ENCODE measurements around the gene WDFY4.
"Not testable (repeated sequence)": the region's sequence is repeated elsewhere in the genome, so short reads cannot be mapped to it uniquely, and the experiment has no call there.

WDFY4 gene

DNA sequence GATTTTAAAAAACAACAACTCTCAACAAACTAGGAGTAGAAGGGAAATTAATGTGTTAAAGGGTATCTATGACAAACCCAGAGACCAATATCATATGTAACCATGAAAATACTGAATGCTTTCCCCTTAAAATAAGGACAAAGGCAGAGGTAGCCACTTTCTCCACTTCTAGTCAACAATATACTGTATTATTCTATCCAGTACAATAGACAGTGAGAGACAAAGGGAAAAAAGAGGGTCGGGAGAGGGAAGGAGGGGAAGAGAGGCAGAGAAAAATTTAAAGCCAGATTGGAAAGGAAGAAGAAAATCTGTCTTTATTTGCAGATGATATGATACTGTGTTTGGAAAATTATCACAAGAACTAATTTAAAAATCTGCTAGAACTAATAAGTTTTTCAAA is 39.1 kb upstream of the WDFY4 start:
- Histone ChIP-seq H3K36me3 (ENCODE audit: low read depth) (no peaks in the 10 kb centered on the region), H3K4me3 (ENCODE audit: severe bottlenecking) (no peak overlapping the region), H3K27ac (ENCODE audit: poor library complexity, severe bottlenecking) (no peak overlapping the region), H3K4me1 (ENCODE audit: insufficient read depth, poor library complexity, severe bottlenecking) (no peaks in the 10 kb centered on the region), H3K27me3 (ENCODE audit: insufficient read depth, poor library complexity, severe bottlenecking) (peaks cover 5% of the 10 kb centered on the region), H3K9me3 (ENCODE audit: severe bottlenecking) (no peaks in the 10 kb centered on the region)
- ATAC-seq (ENCODE audit: low read depth) (no peak), DNase-seq (ENCODE audit: low spot score) (no peak)
- TF ChIP-seq, protein P1, sequence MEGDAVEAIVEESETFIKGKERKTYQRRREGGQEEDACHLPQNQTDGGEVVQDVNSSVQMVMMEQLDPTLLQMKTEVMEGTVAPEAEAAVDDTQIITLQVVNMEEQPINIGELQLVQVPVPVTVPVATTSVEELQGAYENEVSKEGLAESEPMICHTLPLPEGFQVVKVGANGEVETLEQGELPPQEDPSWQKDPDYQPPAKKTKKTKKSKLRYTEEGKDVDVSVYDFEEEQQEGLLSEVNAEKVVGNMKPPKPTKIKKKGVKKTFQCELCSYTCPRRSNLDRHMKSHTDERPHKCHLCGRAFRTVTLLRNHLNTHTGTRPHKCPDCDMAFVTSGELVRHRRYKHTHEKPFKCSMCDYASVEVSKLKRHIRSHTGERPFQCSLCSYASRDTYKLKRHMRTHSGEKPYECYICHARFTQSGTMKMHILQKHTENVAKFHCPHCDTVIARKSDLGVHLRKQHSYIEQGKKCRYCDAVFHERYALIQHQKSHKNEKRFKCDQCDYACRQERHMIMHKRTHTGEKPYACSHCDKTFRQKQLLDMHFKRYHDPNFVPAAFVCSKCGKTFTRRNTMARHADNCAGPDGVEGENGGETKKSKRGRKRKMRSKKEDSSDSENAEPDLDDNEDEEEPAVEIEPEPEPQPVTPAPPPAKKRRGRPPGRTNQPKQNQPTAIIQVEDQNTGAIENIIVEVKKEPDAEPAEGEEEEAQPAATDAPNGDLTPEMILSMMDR (IDR thresholded peaks at IDR 0.05; ENCODE audit: poor library complexity, severe bottlenecking): no peak

DNA sequence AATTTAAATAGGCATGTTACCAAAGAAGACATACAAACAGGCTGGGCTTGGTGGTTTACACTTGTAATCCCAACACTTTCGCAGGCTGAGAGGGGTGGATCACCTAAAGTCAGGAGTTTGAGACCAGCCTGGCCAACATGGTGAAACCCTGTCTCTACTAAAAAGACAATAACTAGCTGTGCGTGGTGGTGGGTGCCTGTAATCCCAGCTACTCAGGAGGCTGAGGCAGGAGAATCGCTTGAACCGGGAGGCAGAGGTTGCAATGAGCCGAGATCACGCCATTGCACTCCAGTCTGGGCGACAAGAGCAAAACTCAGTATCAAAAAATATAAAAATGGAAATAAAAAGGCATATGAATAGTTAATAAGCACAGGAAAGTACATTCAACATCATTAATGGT is 37.6 kb upstream of the WDFY4 start:
- H3K27me3 ChIP-seq (ENCODE audit: insufficient read depth, poor library complexity, severe bottlenecking); H3K36me3 ChIP-seq (ENCODE audit: low read depth); DNase-seq (ENCODE audit: low spot score); ATAC-seq (ENCODE audit: low read depth); H3K9me3 ChIP-seq (ENCODE audit: severe bottlenecking); H3K4me1 ChIP-seq (ENCODE audit: insufficient read depth, poor library complexity, severe bottlenecking); H3K4me3 ChIP-seq (ENCODE audit: severe bottlenecking); H3K27ac ChIP-seq (ENCODE audit: poor library complexity, severe bottlenecking): not testable (repeated sequence)

DNA sequence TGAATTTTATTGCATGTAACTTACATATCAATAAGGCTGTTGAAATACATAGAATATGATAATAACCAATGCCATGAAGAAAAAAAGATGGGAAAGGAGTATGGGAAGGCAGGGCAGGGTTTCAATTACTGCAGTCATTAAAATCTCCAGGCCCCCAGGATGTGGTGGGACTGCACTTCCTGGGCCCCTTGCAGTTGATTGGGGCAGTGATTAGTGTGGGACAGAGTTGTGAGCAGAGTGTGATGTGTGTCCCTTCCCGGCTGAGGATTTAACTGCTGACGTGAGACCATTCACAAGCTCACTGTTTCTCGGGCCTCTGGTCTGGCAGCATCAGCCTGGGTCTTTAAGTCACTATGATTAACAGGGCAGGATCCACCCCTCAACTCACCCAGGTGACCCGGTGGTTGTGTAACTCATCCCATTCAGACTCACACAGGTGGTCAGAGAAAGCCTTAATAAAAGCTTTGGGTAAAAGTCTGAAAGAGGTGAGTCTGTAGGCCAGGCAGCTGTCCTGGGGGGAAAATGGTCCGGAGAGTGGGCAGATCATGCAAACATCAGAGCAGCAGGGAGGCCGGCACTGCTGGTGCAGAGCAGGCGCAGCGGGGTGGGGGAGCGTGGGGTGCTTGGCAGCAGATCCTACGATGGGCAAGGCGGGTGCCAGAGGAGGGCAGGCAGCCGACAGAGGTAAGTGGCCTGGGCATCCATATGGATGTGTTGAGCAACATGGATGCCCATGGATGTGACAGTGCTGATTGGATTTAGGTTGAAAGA is 36.3 kb upstream of the WDFY4 start:
- Histone ChIP-seq H3K27ac (ENCODE audit: poor library complexity, severe bottlenecking) (no peak overlapping the region), H3K4me1 (ENCODE audit: insufficient read depth, poor library complexity, severe bottlenecking) (no peaks in the 10 kb centered on the region), H3K4me3 (ENCODE audit: severe bottlenecking) (no peak overlapping the region), H3K9me3 (ENCODE audit: severe bottlenecking) (no peaks in the 10 kb centered on the region), H3K27me3 (ENCODE audit: insufficient read depth, poor library complexity, severe bottlenecking) (peaks cover 5% of the 10 kb centered on the region), H3K36me3 (ENCODE audit: low read depth) (no peaks in the 10 kb centered on the region)
- ATAC-seq (ENCODE audit: low read depth): no peak
- TF ChIP-seq, protein P1 (IDR thresholded peaks at IDR 0.05; ENCODE audit: poor library complexity, severe bottlenecking): no peak
- no peak for DNase-seq (ENCODE audit: low spot score)

DNA sequence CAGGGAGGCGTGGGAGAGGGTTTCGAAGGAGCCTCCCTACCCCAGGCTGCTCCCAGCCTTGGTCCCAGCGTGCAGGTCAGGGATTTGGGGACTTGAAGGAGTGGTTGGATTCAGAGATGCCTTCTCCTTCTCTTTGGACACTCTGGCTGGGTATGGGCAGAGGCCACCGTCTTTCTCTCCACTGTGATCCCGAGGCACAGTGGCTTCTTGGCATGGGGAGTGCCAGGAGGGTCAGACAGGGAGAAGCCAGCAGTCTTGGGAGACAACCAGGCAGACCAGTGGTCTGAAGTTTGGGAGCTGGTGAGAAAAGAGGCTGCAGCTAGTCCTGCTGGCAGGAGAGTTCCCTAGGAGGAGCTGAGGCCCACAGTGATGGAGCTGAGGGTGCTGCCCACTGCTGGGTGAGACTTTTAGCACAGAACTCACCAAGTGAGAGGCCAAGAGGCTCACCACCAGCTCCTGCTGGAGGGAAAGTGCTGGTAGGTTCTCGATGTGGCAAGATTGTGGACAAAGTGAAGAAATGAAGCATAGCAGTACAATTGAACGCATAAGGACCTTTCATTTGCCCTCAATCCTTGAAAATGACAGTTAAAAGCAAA is 35.2 kb upstream of the WDFY4 start:
- Histone ChIP-seq H3K27ac (ENCODE audit: poor library complexity, severe bottlenecking) (no peak overlapping the region), H3K27me3 (ENCODE audit: insufficient read depth, poor library complexity, severe bottlenecking) (peaks cover 5% of the 10 kb centered on the region), H3K9me3 (ENCODE audit: severe bottlenecking) (no peaks in the 10 kb centered on the region), H3K4me3 (ENCODE audit: severe bottlenecking) (no peak overlapping the region), H3K4me1 (ENCODE audit: insufficient read depth, poor library complexity, severe bottlenecking) (no peaks in the 10 kb centered on the region), H3K36me3 (ENCODE audit: low read depth) (no peaks in the 10 kb centered on the region)
- TF ChIP-seq, protein P1 (IDR thresholded peaks at IDR 0.05; ENCODE audit: poor library complexity, severe bottlenecking): no peak
- ATAC-seq (ENCODE audit: low read depth) (no peak), DNase-seq (ENCODE audit: low spot score) (no peak)

DNA sequence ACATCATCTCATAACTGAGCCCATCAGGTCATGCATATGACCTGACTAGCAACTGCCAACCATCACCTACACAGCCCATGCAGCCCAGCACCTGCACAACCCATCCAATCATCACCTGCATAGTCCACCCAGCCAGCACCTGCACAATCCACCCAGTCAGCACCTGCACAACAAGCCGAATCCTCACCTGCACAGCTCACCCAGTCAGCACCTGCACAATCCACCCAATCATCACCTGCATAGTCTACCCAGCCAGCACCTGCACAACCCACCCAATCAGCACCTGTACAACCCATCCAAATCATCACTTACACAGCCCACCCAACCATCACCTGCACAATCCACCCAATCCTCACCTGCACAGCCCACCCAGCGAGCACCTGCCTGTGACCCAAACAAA is 33.4 kb upstream of the WDFY4 start:
- ATAC-seq (ENCODE audit: low read depth): no peak
- Histone ChIP-seq H3K27ac (ENCODE audit: poor library complexity, severe bottlenecking) (no peak overlapping the region), H3K4me1 (ENCODE audit: insufficient read depth, poor library complexity, severe bottlenecking) (no peaks in the 10 kb centered on the region), H3K36me3 (ENCODE audit: low read depth) (no peaks in the 10 kb centered on the region), H3K4me3 (ENCODE audit: severe bottlenecking) (no peak overlapping the region), H3K9me3 (ENCODE audit: severe bottlenecking) (no peaks in the 10 kb centered on the region), H3K27me3 (ENCODE audit: insufficient read depth, poor library complexity, severe bottlenecking) (no peaks in the 10 kb centered on the region)
- TF ChIP-seq, protein P1 (IDR thresholded peaks at IDR 0.05; ENCODE audit: poor library complexity, severe bottlenecking): no peak
- no peak for DNase-seq (ENCODE audit: low spot score)
